ENCODE results near the gene MORF4L1.
"Not testable (repeated sequence)": the region's sequence is repeated elsewhere in the genome, so short reads cannot be mapped to it uniquely, and the experiment has no call there.

GRCh38 chr15:78902281-78903032, 29.8 kb downstream of the MORF4L1 start:
- TF ChIP-seq CTCF, POLR2A (IDR thresholded peaks at IDR 0.05): not testable (repeated sequence)

Measured in body of pancreas (tissue), 4 donors.